Mucosa of descending colon (tissue), 3 donors: ENCODE results near the gene CNTNAP2. TPM values are rescaled to one million over a fixed set of nuclear protein-coding genes. Genes with fewer than 3 reads are reported as not detected.

Experiments
- ATAC-seq: fragments of 200-7000 bp; cut with Tn5 transposase; one replicate; pipeline ENCODE4 v1.9.1; 2020; ENCODE audit warnings: mild to moderate bottlenecking, moderate library complexity
- DNase-seq, 3 donors: peaks; one replicate each; pipeline ENCODE4 v3.0.0-alpha.2; 2020
- H3K36me3 ChIP-seq: fragments of 200-600 bp; one replicate; pipeline ENCODE4 v1.8.0; 2021; ENCODE audit warnings: low read depth, mild to moderate bottlenecking
- H3K4me1 ChIP-seq: fragments of 200-600 bp; one replicate; pipeline ENCODE4 v1.8.0; 2021; ENCODE audit warnings: low read depth, mild to moderate bottlenecking
- H3K4me3 ChIP-seq: fragments of 200-600 bp; one replicate; pipeline ENCODE4 v1.8.0; 2021; ENCODE audit warnings: mild to moderate bottlenecking
- H3K9me3 ChIP-seq: fragments of 200-600 bp; one replicate; pipeline ENCODE4 v1.8.0; 2021; ENCODE audit warnings: mild to moderate bottlenecking
- intact Hi-C, 2 donors: fragments of 100-400 bp; cut with DNase I in 1 of 2; cut with micrococcal nuclease in 1 of 2; formaldehyde crosslinking; loops; one replicate each; pipeline versions ENCODE4 v1.11.0 to v1.11.1; 2022; cut with DNase I, micrococcal nuclease
- total RNA-seq, 3 donors: library from RNA; stranded (reverse); fragmentation: NEBNext Ultra II Directional in 2 of 3; extraction: Animal tissue kit (Norgen Biotek cat#: 25700) in 2 of 3; gene quantifications; one replicate each; pipeline versions ENCODE4 v1.2.1 to v1.2.4, GENCODE V29; 2021 to 2023
- TF ChIP-seq, protein P1 (sequence below): fragments of 200-600 bp; IDR thresholded peaks from one replicate; pipeline ENCODE4 v1.8.0; 2022; ENCODE audit warnings: antibody characterized with exemption, mild to moderate bottlenecking
- donor health status: DM: no; HTN: no; CAD: no; lungs with moderate emphysema.
- donor health status: DM: no; HTN: no; CAD: no.
- donor health status: DM: no; HTN: yes; CAD: no.

The CNTNAP2 gene
- total RNA-seq, 3 donors from 2014 or later: 3.1 to 5.9 (median 4.2) TPM

DNA sequence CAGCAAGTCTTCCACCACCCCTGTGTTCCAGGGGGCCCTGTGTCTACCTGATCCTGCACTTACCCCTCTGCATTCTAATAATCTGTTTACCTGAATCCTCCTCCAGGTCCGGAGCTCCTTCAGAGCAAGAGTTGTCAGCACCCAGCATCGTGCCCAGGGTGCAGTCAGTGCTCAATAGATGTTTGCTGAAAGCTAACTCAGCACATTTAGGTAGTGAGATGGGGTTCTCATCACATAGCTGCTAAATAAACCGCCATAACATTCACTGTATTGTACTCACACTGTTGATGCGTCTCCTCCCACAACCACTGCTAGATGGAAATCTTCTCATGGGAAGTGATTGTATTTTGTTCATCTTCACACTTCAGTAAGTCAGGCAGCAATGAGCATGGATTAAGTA is 2097.5 kb downstream of the CNTNAP2 start:
- H3K4me3 ChIP-seq: no peak overlapping the region
- no peak for DNase-seq
- no peaks in the 10 kb centered on the region for H3K9me3 ChIP-seq
- intact Hi-C loops: no loop called here
- no peaks in the 10 kb centered on the region for H3K36me3 ChIP-seq
- ATAC-seq: no peak
- TF ChIP-seq, protein P1, sequence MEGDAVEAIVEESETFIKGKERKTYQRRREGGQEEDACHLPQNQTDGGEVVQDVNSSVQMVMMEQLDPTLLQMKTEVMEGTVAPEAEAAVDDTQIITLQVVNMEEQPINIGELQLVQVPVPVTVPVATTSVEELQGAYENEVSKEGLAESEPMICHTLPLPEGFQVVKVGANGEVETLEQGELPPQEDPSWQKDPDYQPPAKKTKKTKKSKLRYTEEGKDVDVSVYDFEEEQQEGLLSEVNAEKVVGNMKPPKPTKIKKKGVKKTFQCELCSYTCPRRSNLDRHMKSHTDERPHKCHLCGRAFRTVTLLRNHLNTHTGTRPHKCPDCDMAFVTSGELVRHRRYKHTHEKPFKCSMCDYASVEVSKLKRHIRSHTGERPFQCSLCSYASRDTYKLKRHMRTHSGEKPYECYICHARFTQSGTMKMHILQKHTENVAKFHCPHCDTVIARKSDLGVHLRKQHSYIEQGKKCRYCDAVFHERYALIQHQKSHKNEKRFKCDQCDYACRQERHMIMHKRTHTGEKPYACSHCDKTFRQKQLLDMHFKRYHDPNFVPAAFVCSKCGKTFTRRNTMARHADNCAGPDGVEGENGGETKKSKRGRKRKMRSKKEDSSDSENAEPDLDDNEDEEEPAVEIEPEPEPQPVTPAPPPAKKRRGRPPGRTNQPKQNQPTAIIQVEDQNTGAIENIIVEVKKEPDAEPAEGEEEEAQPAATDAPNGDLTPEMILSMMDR: no peak
- H3K4me1 ChIP-seq: no peaks in the 10 kb centered on the region

DNA sequence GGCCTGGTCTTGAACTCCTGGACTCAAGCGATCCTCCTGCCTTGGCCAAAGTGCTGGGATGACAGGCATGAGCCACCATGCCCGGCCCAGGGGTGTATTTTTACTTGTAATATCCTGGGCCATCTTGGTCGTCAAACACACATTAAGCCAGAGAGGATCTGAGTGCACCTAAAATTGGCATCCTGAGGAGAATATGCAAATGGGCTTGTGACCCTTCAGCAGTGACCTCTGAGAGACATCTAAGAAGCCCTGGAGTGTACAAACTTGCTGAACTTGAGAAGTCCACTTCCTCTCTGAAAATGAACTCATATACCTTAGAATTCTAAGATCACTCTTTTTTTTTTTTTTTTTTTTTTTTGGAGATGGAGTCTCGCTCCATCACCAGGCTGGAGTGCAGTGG is 2102.0 kb downstream of the CNTNAP2 start:
- Histone ChIP-seq H3K36me3 (no peaks in the 10 kb centered on the region), H3K9me3 (no peaks in the 10 kb centered on the region), H3K4me3 (no peak overlapping the region), H3K4me1 (no peaks in the 10 kb centered on the region)
- TF ChIP-seq, protein P1: no peak
- DNase-seq (no peak), ATAC-seq (no peak)
- intact Hi-C loops: no loop called here

DNA sequence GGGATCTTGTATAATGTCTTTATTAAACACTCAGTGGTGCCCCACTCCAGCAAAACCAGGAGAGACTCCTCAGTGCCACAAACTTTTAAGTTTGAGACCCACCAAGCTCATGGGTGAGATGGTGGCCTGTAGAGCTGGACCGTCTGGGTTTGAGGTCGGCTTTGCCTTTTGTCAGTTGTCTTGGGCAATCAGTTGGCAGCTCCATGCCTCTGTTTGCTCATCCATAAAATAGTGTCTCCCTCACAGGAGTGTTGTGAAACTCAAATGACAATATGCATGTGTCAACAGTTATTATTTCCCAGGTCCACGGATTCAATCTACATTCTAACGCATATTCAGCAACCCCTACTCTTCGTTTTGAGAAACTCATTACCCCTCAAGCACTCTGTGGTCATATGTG is 2106.1 kb downstream of the CNTNAP2 start:
- no peaks in the 10 kb centered on the region for H3K9me3 ChIP-seq
- intact Hi-C loops: no loop called here
- H3K36me3 ChIP-seq: no peaks in the 10 kb centered on the region
- DNase-seq (no peak), ATAC-seq (no peak)
- no peaks in the 10 kb centered on the region for H3K4me1 ChIP-seq
- TF ChIP-seq, protein P1: no peak
- H3K4me3 ChIP-seq: no peak overlapping the region

DNA sequence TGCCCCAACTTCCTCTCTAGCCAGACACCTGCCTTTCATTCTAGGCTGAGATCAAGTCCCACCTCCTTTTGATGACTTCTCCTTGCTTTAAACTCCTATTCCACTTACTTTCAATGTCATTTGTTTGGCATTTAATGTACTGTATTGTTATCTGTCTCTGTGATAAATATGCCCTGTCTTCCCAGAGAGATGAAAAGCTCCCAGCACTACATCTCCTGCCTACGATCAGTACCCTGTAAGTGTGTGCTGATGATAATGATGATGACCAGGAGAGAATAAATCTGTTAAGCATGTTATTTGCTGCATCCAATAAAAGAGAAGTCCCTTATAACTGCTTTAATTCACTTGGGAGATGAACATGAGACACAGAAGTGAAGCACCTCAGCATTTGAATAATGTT is 2106.6 kb downstream of the CNTNAP2 start:
- DNase-seq (no peak), ATAC-seq (no peak)
- no peaks in the 10 kb centered on the region for H3K4me1 ChIP-seq
- intact Hi-C loops: no loop called here
- no peaks in the 10 kb centered on the region for H3K9me3 ChIP-seq
- no peak overlapping the region for H3K4me3 ChIP-seq
- H3K36me3 ChIP-seq: no peaks in the 10 kb centered on the region
- TF ChIP-seq, protein P1: no peak

DNA sequence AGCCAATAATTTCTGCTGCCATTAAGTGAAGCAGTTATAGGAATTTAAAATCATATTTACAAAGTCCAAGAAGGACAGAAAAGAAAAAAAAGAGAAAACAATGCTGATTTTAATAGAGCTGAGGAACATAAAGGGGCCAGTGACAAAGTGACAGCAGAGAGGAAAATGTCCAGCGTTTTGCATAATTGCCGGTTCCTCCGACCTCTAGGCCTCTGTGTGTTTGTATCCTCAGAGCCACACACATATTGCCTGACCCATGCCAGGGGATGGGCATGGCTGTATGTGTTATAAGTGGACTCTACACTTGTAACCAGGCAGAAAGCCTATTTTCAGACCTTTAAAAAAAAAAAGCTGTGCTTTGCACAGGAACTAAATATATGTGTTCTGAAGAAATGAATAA is 2107.1 kb downstream of the CNTNAP2 start:
- Histone ChIP-seq H3K4me1 (no peaks in the 10 kb centered on the region), H3K9me3 (no peaks in the 10 kb centered on the region), H3K4me3 (no peak overlapping the region), H3K36me3 (no peaks in the 10 kb centered on the region)
- TF ChIP-seq, protein P1: no peak
- ATAC-seq: no peak
- no peak for DNase-seq
- intact Hi-C loops: no loop called here

DNA sequence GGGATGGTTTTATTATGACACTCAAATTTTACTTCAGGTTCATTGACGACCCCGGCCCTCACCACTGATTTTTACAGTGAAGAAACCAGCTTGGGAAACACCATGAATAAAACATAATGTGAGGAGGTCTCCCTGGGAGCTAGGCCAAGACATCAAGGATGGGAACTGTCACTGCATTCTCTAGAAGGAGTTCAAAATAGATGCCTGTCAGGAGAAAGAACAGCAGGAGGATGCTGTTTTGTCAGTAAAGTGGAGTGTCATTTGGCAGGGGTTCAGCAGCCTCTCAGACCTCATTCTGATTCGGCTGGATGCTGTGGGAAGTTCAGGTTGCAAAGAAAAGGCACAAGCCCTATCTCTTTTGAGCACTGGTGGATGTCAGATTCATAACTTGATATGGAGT is 2113.7 kb downstream of the CNTNAP2 start:
- Histone ChIP-seq H3K4me1 (no peaks in the 10 kb centered on the region), H3K4me3 (no peak overlapping the region), H3K36me3 (no peaks in the 10 kb centered on the region), H3K9me3 (no peaks in the 10 kb centered on the region)
- intact Hi-C loops: no loop called here
- DNase-seq: no peak
- ATAC-seq: no peak
- TF ChIP-seq, protein P1: no peak
